ENCODE results near the gene CDH7.
A peak's percentile ranks its signal among the peaks of the same experiment; 100 is the strongest.

CDH7 gene

GRCh38 chr18:65750389-65751154, at the start of gene CDH7:
TSS of gene CDH7 (plus strand) at chr18:65751012. CDS start at chr18:65762843, 11,831 bp downstream.
- peak; percentile 84 for DNase-seq

- DNase-seq: no peak
These were observed 46.8 kb upstream of the CDH7 start for GRCh38 chr18:65704046-65704445.

GRCh38 chr18:65706646-65707045, 44.2 kb upstream of the CDH7 start:
- no peak for DNase-seq

GRCh38 chr18:65711493-65711892, 39.3 kb upstream of the CDH7 start:
- no peak for DNase-seq

GRCh38 chr18:65721619-65722018, 29.2 kb upstream of the CDH7 start:
- DNase-seq: no peak

- DNase-seq: peak; percentile 52
These were observed 25.4 kb upstream of the CDH7 start for GRCh38 chr18:65725251-65726050.

- DNase-seq: no peak
These were observed 15.7 kb upstream of the CDH7 start for GRCh38 chr18:65735155-65735554.

GRCh38 chr18:65737471-65737955, 13.3 kb upstream of the CDH7 start:
- DNase-seq: no peak

GRCh38 chr18:65746936-65747335, 3.9 kb upstream of the CDH7 start:
- no peak for DNase-seq

GRCh38 chr18:65748321-65748720, 2.5 kb upstream of the CDH7 start:
- no peak for DNase-seq

- no peak for DNase-seq
These were observed 971 bp upstream of the CDH7 start for GRCh38 chr18:65749841-65750240.

- DNase-seq: peak; percentile 84
These were observed 608 bp downstream of the CDH7 start for GRCh38 chr18:65751155-65752085.

- DNase-seq: no peak
These were observed 2.0 kb downstream of the CDH7 start for GRCh38 chr18:65752625-65753325.

- peak; percentile 87 for DNase-seq
These were observed 2.7 kb downstream of the CDH7 start for GRCh38 chr18:65753520-65753919.

GRCh38 chr18:65754121-65754520, 3.3 kb downstream of the CDH7 start:
- DNase-seq: peak; percentile 51

- DNase-seq: no peak
These were observed 4.8 kb downstream of the CDH7 start for GRCh38 chr18:65755616-65756015.

- no peak for DNase-seq
These were observed 9.6 kb downstream of the CDH7 start for GRCh38 chr18:65760457-65760856.

- no peak for DNase-seq
These were observed 11.0 kb downstream of the CDH7 start for GRCh38 chr18:65761636-65762295.

GRCh38 chr18:65762556-65762955, 11.7 kb downstream of the CDH7 start:
- peak; percentile 10 for DNase-seq

GRCh38 chr18:65767406-65767805, 16.6 kb downstream of the CDH7 start:
- no peak for DNase-seq

- no peak for DNase-seq
These were observed 17.4 kb downstream of the CDH7 start for GRCh38 chr18:65768120-65768778.
